ENCODE measurements around the gene SPATA3.

Gene SPATA3

GRCh38 chr2:230980468-230980867 lies 15.5 kb upstream of the SPATA3 start:
- no peak overlapping the region for H3K4me3 ChIP-seq (ENCODE audit: low read depth, low read length)
- no peak for TF ChIP-seq CTCF (IDR thresholded peaks at IDR 0.05; ENCODE audit: low read depth, low read length, missing control alignments)
- no peak for DNase-seq (ENCODE audit: low read depth)

GRCh38 chr2:230981704-230982103 lies 14.2 kb upstream of the SPATA3 start:
- no peak for DNase-seq (ENCODE audit: low read depth)
- H3K4me3 ChIP-seq (ENCODE audit: low read depth, low read length), result peak overlapping the region; percentile 31
- TF ChIP-seq CTCF (IDR thresholded peaks at IDR 0.05; ENCODE audit: low read depth, low read length, missing control alignments), result no peak

DNA sequence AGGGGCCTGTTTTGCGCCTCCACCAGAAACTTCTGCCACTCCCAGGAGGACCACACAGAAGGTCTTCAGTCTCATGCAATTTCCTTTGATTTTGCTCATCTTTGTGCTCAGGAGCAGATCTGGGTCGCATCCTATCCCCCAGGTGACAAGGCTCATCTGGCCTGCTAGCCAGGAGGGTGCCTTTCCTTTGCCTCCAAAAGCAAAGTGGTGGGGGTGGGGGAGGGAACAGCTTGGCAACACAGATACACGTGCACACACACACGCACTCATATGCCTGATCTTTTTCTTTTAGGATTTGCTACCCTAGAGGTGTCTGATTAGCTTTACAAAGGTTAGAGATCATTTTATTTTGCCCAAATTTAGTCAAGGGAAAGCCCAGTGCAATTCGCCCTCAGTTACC lies 13.8 kb upstream of the SPATA3 start:
- no peak for TF ChIP-seq CTCF (IDR thresholded peaks at IDR 0.05; ENCODE audit: low read depth, low read length, missing control alignments)
- no peak for DNase-seq (ENCODE audit: low read depth)
- peak overlapping the region; percentile 31 for H3K4me3 ChIP-seq (ENCODE audit: low read depth, low read length)

DNA sequence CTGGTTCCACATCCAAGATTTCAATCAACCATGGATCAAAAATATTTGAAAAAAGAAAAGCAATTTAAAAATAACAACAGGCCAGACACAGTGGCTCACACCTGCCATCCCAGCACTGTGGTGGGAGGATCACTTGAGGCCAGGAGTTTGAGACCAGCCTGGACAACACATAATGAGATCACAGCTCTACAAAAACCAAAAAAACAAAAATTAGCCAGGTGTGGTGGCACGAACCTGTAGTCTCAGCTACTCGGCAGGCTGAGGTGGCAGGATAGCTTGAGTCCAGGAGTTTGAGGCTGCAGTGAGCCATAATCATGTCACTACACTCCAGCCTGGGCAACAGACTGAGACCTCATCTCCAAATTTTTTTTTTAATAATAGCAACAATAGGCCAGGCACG lies 13.4 kb upstream of the SPATA3 start:
- DNase-seq (ENCODE audit: low read depth), result no peak
- no peak for TF ChIP-seq CTCF (IDR thresholded peaks at IDR 0.05; ENCODE audit: low read depth, low read length, missing control alignments)
- peak overlapping the region; percentile 31 for H3K4me3 ChIP-seq (ENCODE audit: low read depth, low read length)

DNA sequence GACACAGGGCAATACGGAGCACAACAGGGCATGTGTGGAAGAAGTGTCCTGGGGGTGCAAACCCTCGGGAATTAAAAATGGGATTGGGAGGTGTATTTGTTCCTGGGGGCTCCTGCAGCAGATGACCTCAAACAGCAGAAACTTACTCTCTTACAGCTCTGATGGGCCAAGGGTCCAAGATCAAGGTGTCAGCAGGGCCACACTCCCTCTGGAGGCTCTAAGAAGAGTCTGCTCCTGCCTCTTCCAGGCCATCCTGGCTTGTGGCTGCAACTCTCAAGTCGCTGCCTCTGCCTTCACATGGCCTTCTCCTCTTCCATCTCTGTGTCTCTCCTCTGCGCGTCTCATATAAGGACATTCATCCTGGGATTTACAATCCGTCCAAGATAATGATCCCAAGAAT lies 12.4 kb upstream of the SPATA3 start:
- H3K4me3 ChIP-seq (ENCODE audit: low read depth, low read length), result peak overlapping the region; percentile 14; the same call in 1 of the 2 replicates
- DNase-seq (ENCODE audit: low read depth), result no peak
- peak; percentile 7 for TF ChIP-seq CTCF (IDR thresholded peaks at IDR 0.05; ENCODE audit: low read depth, low read length, missing control alignments)

DNA sequence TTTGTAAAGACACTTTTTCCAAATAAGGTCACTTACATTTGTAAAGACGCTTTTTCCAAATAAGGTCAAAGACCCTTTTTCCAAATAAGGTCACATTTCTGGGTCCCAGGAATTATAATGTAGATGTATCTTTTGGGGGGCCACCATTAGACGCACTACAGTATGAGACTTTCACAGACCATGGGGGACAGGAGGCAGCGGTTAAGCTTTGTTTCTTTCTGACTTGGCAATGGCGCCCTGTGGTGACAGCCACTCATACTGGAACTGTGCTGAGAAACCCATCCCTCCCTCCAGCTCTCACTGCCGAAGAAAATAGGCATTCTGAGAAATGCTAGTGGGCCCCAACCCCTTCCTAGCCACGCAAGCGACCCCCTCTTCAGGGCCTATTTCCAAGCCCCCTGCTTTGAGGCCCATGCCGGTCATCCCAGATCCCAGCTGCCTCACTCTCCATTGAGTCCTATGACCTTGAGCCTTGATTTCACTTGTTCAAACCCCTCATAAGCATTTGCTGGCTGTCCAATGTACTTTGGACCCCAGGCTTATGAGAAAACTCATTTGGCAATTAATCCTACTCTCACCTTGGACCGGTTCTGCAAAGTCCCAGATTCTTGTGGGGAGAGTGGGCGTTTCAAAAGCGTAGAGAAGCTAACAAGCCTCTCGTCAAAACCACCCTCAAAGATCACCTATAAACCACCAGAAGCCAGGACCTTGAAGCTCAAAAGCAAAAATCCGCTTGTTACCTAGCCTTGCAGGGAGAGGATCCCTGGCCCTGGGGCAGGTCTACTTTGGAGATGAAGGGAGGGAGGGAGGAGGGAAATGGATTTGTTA lies 11.3 kb upstream of the SPATA3 start:
- H3K4me3 ChIP-seq (ENCODE audit: low read depth, low read length), result peak overlapping the region; percentile 48
- TF ChIP-seq CTCF (IDR thresholded peaks at IDR 0.05; ENCODE audit: low read depth, low read length, missing control alignments), result no peak
- peak; percentile 89 for DNase-seq (ENCODE audit: low read depth)
